HEK293 (cell line): ENCODE measurements around the gene JAGN1.

ENCODE experiments used
- CTCF ChIP-seq: fragments of 450-650 bp; formaldehyde crosslinking; IDR thresholded peaks from 2 replicates; pipeline ENCODE4 v1.5.1; 2016; ENCODE audit warnings: missing biosample characterization, missing genetic modification characterization
- MYNN ChIP-seq: fragments of 450-650 bp; formaldehyde crosslinking; IDR thresholded peaks from 2 replicates; pipeline ENCODE4 v1.5.1; 2016; ENCODE audit warnings: missing biosample characterization, missing genetic modification characterization, borderline replicate concordance
- RBAK ChIP-seq: fragments of 450-650 bp; formaldehyde crosslinking; IDR thresholded peaks from 2 replicates; pipeline ENCODE4 v1.5.1; 2016; ENCODE audit warnings: missing biosample characterization, missing genetic modification characterization
- YY1 ChIP-seq: fragments of 450-650 bp; formaldehyde crosslinking; IDR thresholded peaks from 2 replicates; pipeline ENCODE4 v1.5.1; 2018; ENCODE audit warnings: missing biosample characterization, missing genetic modification characterization

GRCh38 chr3:9861626-9862130 lies 28.7 kb upstream of the JAGN1 start:
- TF ChIP-seq YY1 (tag by site-specific recombination) (no peak), CTCF (tag by site-specific recombination) (no peak), MYNN (tag by site-specific recombination) (no peak), RBAK (tag by site-specific recombination) (no peak)
